ENCODE measurements around the gene MAML3.

DNA sequence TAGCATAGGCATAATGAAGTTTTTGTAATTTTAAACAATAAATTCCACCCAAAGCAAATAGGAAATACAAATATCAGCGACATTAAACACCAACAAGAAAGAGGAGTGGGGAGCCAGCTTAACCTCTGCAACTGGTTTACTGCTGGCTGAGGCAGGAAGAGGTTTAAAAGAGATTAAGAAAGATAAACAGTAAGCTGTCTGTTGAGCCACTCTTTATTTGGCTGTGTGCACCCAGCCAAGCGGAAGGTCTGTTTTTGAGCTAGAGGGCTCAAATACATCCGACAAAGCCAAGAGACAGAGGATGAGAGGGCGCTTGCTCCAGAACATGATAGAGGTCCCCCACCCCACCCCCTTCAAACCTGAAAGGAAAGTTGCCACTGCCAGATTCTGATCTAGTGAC, 297.0 kb downstream of the MAML3 start:
- TF ChIP-seq, protein P1, sequence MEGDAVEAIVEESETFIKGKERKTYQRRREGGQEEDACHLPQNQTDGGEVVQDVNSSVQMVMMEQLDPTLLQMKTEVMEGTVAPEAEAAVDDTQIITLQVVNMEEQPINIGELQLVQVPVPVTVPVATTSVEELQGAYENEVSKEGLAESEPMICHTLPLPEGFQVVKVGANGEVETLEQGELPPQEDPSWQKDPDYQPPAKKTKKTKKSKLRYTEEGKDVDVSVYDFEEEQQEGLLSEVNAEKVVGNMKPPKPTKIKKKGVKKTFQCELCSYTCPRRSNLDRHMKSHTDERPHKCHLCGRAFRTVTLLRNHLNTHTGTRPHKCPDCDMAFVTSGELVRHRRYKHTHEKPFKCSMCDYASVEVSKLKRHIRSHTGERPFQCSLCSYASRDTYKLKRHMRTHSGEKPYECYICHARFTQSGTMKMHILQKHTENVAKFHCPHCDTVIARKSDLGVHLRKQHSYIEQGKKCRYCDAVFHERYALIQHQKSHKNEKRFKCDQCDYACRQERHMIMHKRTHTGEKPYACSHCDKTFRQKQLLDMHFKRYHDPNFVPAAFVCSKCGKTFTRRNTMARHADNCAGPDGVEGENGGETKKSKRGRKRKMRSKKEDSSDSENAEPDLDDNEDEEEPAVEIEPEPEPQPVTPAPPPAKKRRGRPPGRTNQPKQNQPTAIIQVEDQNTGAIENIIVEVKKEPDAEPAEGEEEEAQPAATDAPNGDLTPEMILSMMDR (IDR thresholded peaks at IDR 0.05) = no peak
- no peak for TF ChIP-seq POLR2A (IDR thresholded peaks at IDR 0.05)

Data from lower leg skin (tissue), 3 donors.